HG03520 (cell line): ENCODE results near the gene CFI.
A peak's percentile ranks its signal among the peaks of the same experiment; 100 is the strongest.

Experiments
- ATAC-seq: cut with Tn5 transposase; IDR thresholded peaks from one replicate; pipeline ENCODE4 v1.9.1; 2021; ENCODE audit warnings: mild to moderate bottlenecking, moderate library complexity; ENCODE audit not compliant: unreplicated experiment

CFI gene

GRCh38 chr4:109801895-109802319 is at the start of gene CFI:
CFI (minus strand) TSS chr4:109801999; CDS start chr4:109801971, 28 bp downstream.
- ATAC-seq, result no peak

GRCh38 chr4:109850601-109851000 is 48.8 kb upstream of the CFI start:
- no peak for ATAC-seq

GRCh38 chr4:109848501-109848900 is 46.7 kb upstream of the CFI start:
- no peak for ATAC-seq

- no peak for ATAC-seq
Observed at GRCh38 chr4:109847896-109848442, 46.2 kb upstream of the CFI start, which contains the start of gene LRIT3. LRIT3 (plus strand) TSS chr4:109848107; CDS start chr4:109848202, 95 bp downstream.

GRCh38 chr4:109846395-109847098 is 44.7 kb upstream of the CFI start:
- no peak for ATAC-seq

- ATAC-seq, result no peak
Observed at GRCh38 chr4:109836985-109837384, 35.2 kb upstream of the CFI start.

GRCh38 chr4:109833756-109834155 is 32.0 kb upstream of the CFI start:
- ATAC-seq, result no peak

GRCh38 chr4:109827672-109828071 is 25.9 kb upstream of the CFI start, which contains the start of gene RRH:
RRH (plus strand) TSS chr4:109827972; CDS start chr4:109828028, 56 bp downstream.
- no peak for ATAC-seq

- peak; percentile 65 for ATAC-seq
Observed at GRCh38 chr4:109826719-109827118, 24.9 kb upstream of the CFI start.

GRCh38 chr4:109821185-109821584 is 19.4 kb upstream of the CFI start:
- ATAC-seq, result no peak

GRCh38 chr4:109820563-109820962 is 18.8 kb upstream of the CFI start:
- ATAC-seq, result no peak

GRCh38 chr4:109818268-109818667 is 16.5 kb upstream of the CFI start:
- no peak for ATAC-seq

- ATAC-seq, result no peak
Observed at GRCh38 chr4:109816894-109817293, 15.1 kb upstream of the CFI start.

GRCh38 chr4:109816082-109816442 is 14.3 kb upstream of the CFI start:
- no peak for ATAC-seq

- peak; percentile 99 for ATAC-seq
Observed at GRCh38 chr4:109815151-109816081, 13.6 kb upstream of the CFI start, which contains the start of gene GAR1. GAR1 (plus strand) TSS chr4:109815762; CDS start chr4:109816165, 403 bp downstream.

- ATAC-seq, result no peak
Observed at GRCh38 chr4:109811707-109812106, 9.9 kb upstream of the CFI start.

- ATAC-seq, result no peak
Observed at GRCh38 chr4:109810552-109811387, 9.0 kb upstream of the CFI start.

- no peak for ATAC-seq
Observed at GRCh38 chr4:109809655-109810054, 7.9 kb upstream of the CFI start.

GRCh38 chr4:109803924-109804571 is 2.2 kb upstream of the CFI start:
- ATAC-seq, result peak; percentile 59
